GM12873 (cell line): Measurements from ENCODE around the gene ZNF521.

Experiments used
- CTCF ChIP-seq: IDR thresholded peaks from 2 replicates; pipeline ENCODE4 v1.5.1; 2012; ENCODE audit warnings: low read depth, mild to moderate bottlenecking, moderate library complexity, low read length, control low read depth; ENCODE audit not compliant: insufficient read depth; ENCODE audit errors: missing control alignments

The ZNF521 gene

GRCh38 chr18:25113566-25113965 lies 238.4 kb downstream of the ZNF521 start:
- TF ChIP-seq CTCF = no peak

GRCh38 chr18:25112821-25113434 lies 239.0 kb downstream of the ZNF521 start:
- no peak for TF ChIP-seq CTCF

- TF ChIP-seq CTCF = no peak
These were observed 240.3 kb downstream of the ZNF521 start for GRCh38 chr18:25111377-25112288.

- TF ChIP-seq CTCF = no peak
These were observed 242.5 kb downstream of the ZNF521 start for GRCh38 chr18:25109484-25109883.

GRCh38 chr18:25103468-25104155 lies 248.4 kb downstream of the ZNF521 start:
- no peak for TF ChIP-seq CTCF

GRCh38 chr18:25102662-25103061 lies 249.3 kb downstream of the ZNF521 start:
- no peak for TF ChIP-seq CTCF

GRCh38 chr18:25100418-25100817 lies 251.5 kb downstream of the ZNF521 start:
- TF ChIP-seq CTCF = no peak
